ENCODE data around the gene CDC45. TPM values are rescaled to one million over a fixed set of nuclear protein-coding genes. Genes with fewer than 3 reads are reported as not detected.

CDC45 gene
- total RNA-seq, 1 donor = 8.9 TPM

- no peak for DNase-seq (ENCODE audit: low read depth in 2 of 3, low spot score in 2 of 3)
Measured at GRCh38 chr22:19553201-19553600, 73.5 kb downstream of the CDC45 start.

- DNase-seq (ENCODE audit: low read depth in 2 of 3, low spot score in 2 of 3) = no peak
Measured at GRCh38 chr22:19554834-19555404, 75.2 kb downstream of the CDC45 start.

- no peak for DNase-seq (ENCODE audit: low read depth in 2 of 3, low spot score in 2 of 3)
Measured at GRCh38 chr22:19555651-19556050, 75.9 kb downstream of the CDC45 start.

GRCh38 chr22:19556963-19557545, 77.3 kb downstream of the CDC45 start:
- DNase-seq (ENCODE audit: low read depth in 2 of 3, low spot score in 2 of 3) = no peak

- no peak for DNase-seq (ENCODE audit: low read depth in 2 of 3, low spot score in 2 of 3)
Measured at GRCh38 chr22:19559324-19559811, 79.6 kb downstream of the CDC45 start.

- DNase-seq (ENCODE audit: low read depth in 2 of 3, low spot score in 2 of 3) = no peak
Measured at GRCh38 chr22:19559956-19560355, 80.2 kb downstream of the CDC45 start.

GRCh38 chr22:19565382-19566278, 85.9 kb downstream of the CDC45 start:
- no peak for DNase-seq (ENCODE audit: low read depth in 2 of 3, low spot score in 2 of 3)

- DNase-seq (ENCODE audit: low read depth in 2 of 3, low spot score in 2 of 3) = no peak
Measured at GRCh38 chr22:19566279-19567156, 86.8 kb downstream of the CDC45 start.

- no peak for DNase-seq (ENCODE audit: low read depth in 2 of 3, low spot score in 2 of 3)
Measured at GRCh38 chr22:19567157-19568009, 87.7 kb downstream of the CDC45 start.

- no peak for DNase-seq (ENCODE audit: low read depth in 2 of 3, low spot score in 2 of 3)
Measured at GRCh38 chr22:19568337-19569275, 88.9 kb downstream of the CDC45 start.

- no peak for DNase-seq (ENCODE audit: low read depth in 2 of 3, low spot score in 2 of 3)
Measured at GRCh38 chr22:19569276-19569640, 89.5 kb downstream of the CDC45 start.

- no peak for DNase-seq (ENCODE audit: low read depth in 2 of 3, low spot score in 2 of 3)
Measured at GRCh38 chr22:19569976-19570375, 90.3 kb downstream of the CDC45 start.

Other genes with a start within 250 kb of the CDC45 start
- gene CLTCL1, start 188.2 kb upstream of the CDC45 start, total RNA-seq = 1.6 TPM
- gene HIRA, start 48.2 kb upstream of the CDC45 start, total RNA-seq = 27.2 TPM
- gene MRPL40, start 47.4 kb upstream of the CDC45 start, total RNA-seq = 10.0 TPM
- gene C22orf39, start 32.2 kb upstream of the CDC45 start, total RNA-seq = 58.7 TPM
- gene UFD1, start 727 bp upstream of the CDC45 start, total RNA-seq = 36.9 TPM
- gene CLDN5, start 44.5 kb downstream of the CDC45 start, total RNA-seq = 9.4 TPM
- gene SEPTIN5, start 234.6 kb downstream of the CDC45 start, total RNA-seq = 79.4 TPM
- gene GP1BB, start 243.6 kb downstream of the CDC45 start, total RNA-seq = 11.0 TPM